Measurements from ENCODE around the gene PPP2R3A. TPM values are rescaled to one million over a fixed set of nuclear protein-coding genes. Genes with fewer than 3 reads are reported as not detected.

Gene PPP2R3A, protein sequence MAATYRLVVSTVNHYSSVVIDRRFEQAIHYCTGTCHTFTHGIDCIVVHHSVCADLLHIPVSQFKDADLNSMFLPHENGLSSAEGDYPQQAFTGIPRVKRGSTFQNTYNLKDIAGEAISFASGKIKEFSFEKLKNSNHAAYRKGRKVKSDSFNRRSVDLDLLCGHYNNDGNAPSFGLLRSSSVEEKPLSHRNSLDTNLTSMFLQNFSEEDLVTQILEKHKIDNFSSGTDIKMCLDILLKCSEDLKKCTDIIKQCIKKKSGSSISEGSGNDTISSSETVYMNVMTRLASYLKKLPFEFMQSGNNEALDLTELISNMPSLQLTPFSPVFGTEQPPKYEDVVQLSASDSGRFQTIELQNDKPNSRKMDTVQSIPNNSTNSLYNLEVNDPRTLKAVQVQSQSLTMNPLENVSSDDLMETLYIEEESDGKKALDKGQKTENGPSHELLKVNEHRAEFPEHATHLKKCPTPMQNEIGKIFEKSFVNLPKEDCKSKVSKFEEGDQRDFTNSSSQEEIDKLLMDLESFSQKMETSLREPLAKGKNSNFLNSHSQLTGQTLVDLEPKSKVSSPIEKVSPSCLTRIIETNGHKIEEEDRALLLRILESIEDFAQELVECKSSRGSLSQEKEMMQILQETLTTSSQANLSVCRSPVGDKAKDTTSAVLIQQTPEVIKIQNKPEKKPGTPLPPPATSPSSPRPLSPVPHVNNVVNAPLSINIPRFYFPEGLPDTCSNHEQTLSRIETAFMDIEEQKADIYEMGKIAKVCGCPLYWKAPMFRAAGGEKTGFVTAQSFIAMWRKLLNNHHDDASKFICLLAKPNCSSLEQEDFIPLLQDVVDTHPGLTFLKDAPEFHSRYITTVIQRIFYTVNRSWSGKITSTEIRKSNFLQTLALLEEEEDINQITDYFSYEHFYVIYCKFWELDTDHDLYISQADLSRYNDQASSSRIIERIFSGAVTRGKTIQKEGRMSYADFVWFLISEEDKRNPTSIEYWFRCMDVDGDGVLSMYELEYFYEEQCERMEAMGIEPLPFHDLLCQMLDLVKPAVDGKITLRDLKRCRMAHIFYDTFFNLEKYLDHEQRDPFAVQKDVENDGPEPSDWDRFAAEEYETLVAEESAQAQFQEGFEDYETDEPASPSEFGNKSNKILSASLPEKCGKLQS (N-terminal part only)
- 1.4 to 2.6 TPM (median 2.1 TPM) in 5 replicates for total RNA-seq (2022; extraction: Qiagen RNA extraction)

DNA sequence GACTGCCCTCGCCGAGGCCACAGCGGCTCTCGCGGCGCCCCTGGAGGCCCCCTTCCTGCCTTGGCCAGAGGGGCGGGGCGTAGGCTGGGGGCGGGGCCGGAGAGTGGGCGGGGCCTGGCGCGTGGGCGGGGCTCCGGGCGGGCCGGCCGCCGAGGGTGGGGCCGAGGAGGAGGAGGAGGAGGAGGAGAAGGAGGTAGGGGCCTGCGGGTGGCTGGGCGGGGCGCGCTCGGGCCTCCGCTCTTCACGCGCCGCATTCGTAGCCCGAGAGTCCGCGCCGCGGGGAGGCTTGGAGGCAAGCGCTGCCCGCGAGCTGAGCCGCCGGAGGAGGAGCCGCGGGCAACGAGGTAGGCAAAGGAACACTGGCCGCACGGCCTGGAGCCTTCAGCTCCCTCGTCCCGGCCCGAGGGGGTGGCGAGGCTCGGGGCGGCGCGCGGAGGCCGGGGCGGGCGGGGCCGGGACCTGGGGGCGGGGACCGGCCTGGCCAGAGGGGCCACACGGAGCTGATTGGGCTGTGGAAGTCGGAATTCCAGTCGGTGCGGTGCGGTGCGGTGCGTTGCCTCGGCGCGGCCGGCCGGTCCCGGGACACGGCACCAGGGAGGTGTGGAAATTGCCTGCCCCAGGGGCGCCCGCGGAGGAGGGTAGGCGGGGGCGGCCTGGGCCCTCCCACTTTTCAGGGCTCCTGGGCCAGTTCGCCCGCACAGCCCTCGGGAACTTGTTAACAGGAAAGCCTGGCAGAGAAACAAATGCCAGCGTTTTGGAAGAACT, at the start of gene PPP2R3A:
Gene PPP2R3A, plus strand, starts transcription at position 223 of the 765 bp plus-strand sequence. CDS start 35,771 bp downstream, outside the sequence.

DNA sequence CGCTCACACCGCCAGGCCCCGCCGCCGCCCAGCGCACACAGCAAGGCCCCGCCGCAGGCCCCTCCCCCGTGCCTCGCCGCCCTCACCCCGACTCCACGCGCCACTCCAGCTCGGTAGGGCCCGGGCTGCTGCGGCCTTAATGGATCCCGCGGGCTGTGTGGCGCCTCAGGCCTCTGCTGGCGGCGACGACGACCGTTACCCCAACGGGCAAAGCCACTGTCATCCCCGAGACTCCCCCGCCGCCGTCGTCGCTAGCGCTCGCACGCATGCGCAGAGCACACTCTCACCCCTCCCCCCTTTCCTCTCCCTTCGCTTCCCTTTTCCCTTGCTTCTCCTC, 230.5 kb downstream of the PPP2R3A start, which contains the start of gene MSL2:
Gene MSL2, minus strand, starts transcription at position 272 of the 337 bp plus-strand sequence. CDS start 1,222 bp downstream, outside the sequence.

Other genes with a start within 250 kb of the PPP2R3A start
- gene MSL2, start 230.6 kb downstream of the PPP2R3A start, total RNA-seq (2022; extraction: Qiagen RNA extraction), result 6.3 to 7.9 TPM (median 7.0 TPM) in 5 replicates

All from A549 treated with dexamethasone at 1 μM for 4 hours (cell line).